K562 (cell line): ENCODE measurements around the gene TESMIN. TPM values are rescaled to one million over a fixed set of nuclear protein-coding genes. Genes with fewer than 3 reads are reported as not detected.

Experiments
- BCLAF1 ChIP-seq, 2 experiments: fragments of 450-650 bp in 1 of 2; IDR thresholded peaks; 2 replicates each; pipeline ENCODE4 v1.6.1; 2011 to 2017; ENCODE audit warnings: low read depth in 2 of 2, antibody characterized with exemption in 1 of 2, borderline replicate concordance in 1 of 2, low read length in 1 of 2, mild to moderate bottlenecking in 1 of 2, mixed read lengths in 1 of 2; ENCODE audit not compliant: control insufficient read depth in 1 of 2
- CBX5 ChIP-seq: IDR thresholded peaks from 2 replicates; pipeline ENCODE4 v1.6.1; 2014; ENCODE audit warnings: low read depth, borderline replicate concordance
- CHAMP1 ChIP-seq: fragments of 450-650 bp; IDR thresholded peaks from 2 replicates; pipeline ENCODE4 v1.6.1; 2016; ENCODE audit warnings: mild to moderate bottlenecking
- CREB1 ChIP-seq, 2 experiments: sonication (generic) in 1 of 2; formaldehyde crosslinking in 1 of 2; IDR thresholded peaks; 2 replicates each; pipeline versions ENCODE4 v1.6.1 to v1.8.0; 2012 to 2022; ENCODE audit warnings: inconsistent platforms in 1 of 2, mild to moderate bottlenecking in 1 of 2, missing genetic modification reagents in 1 of 2, moderate library complexity in 1 of 2
- E4F1 ChIP-seq: fragments of 250-450 bp; sonication (Bioruptor Pico); IDR thresholded peaks from 2 replicates; pipeline ENCODE4 v1.5.0; 2021; ENCODE audit warnings: mild to moderate bottlenecking, borderline replicate concordance
- ETV6 ChIP-seq, 3 experiments: fragments of 150-350 bp in 1 of 3; sonication (generic) in 1 of 3; formaldehyde crosslinking in 1 of 3; IDR thresholded peaks; 2 replicates each; pipeline versions ENCODE4 v1.6.1 to v1.8.0; 2014 to 2022; ENCODE audit warnings: borderline replicate concordance in 2 of 3, low read depth in 2 of 3, antibody characterized with exemption in 1 of 3, low read length in 1 of 3, mild to moderate bottlenecking in 1 of 3, missing genetic modification reagents in 1 of 3
- FUS ChIP-seq: fragments of 200-400 bp; formaldehyde crosslinking; optimal IDR thresholded peaks from 2 replicates; pipeline ENCODE3; 2017; ENCODE audit warnings: low read depth, low read length
- GABPB2 ChIP-seq: fragments of 250-450 bp; sonication (Bioruptor Pico); conservative IDR thresholded peaks from 2 replicates; pipeline ENCODE4 v1.5.1; 2021; ENCODE audit warnings: mild to moderate bottlenecking
- GATAD2B ChIP-seq: fragments of 450-650 bp; IDR thresholded peaks from 2 replicates; pipeline ENCODE4 v1.6.1; 2017; ENCODE audit warnings: mild to moderate bottlenecking, borderline replicate concordance
- HDAC1 ChIP-seq, 2 experiments: fragments of 450-650 bp; IDR thresholded peaks; 2 replicates each; pipeline ENCODE4 v1.6.1; 2016 to 2017; ENCODE audit warnings: inconsistent platforms in 1 of 2, mild to moderate bottlenecking in 1 of 2, moderate library complexity in 1 of 2
- L3MBTL2 ChIP-seq: fragments of 450-650 bp; IDR thresholded peaks from 2 replicates; pipeline ENCODE4 v1.6.1; 2016; ENCODE audit warnings: mild to moderate bottlenecking, moderate library complexity
- MXD1 ChIP-seq: fragments of 250-450 bp; sonication (Bioruptor Pico); IDR thresholded peaks from 2 replicates; pipeline ENCODE4 v1.8.0; 2021; ENCODE audit warnings: borderline replicate concordance, mild to moderate bottlenecking, moderate library complexity; ENCODE audit not compliant: poor library complexity, severe bottlenecking
- PHB ChIP-seq: fragments of 250-450 bp; sonication (Bioruptor Pico); IDR thresholded peaks from 2 replicates; pipeline ENCODE4 v1.5.0; 2021
- RBM22 ChIP-seq: fragments of 200-400 bp; formaldehyde crosslinking; IDR thresholded peaks from 2 replicates; pipeline ENCODE4 v1.6.1; 2018; ENCODE audit warnings: low read length, low read depth; ENCODE audit not compliant: poor library complexity, severe bottlenecking
- TGIF2 ChIP-seq: sonication (generic); formaldehyde crosslinking; IDR thresholded peaks from 2 replicates; pipeline ENCODE4 v1.8.1; 2022; ENCODE audit warnings: mild to moderate bottlenecking, missing genetic modification reagents, moderate library complexity
- TRIM24 ChIP-seq, 2 experiments: fragments of 450-650 bp; IDR thresholded peaks; 2 replicates each; pipeline ENCODE4 v1.6.1; 2016
- XRCC5 ChIP-seq: fragments of 200-400 bp; formaldehyde crosslinking; IDR thresholded peaks from 2 replicates; pipeline ENCODE4 v1.6.1; 2017; ENCODE audit warnings: low read depth, mild to moderate bottlenecking, low read length
- polyA plus RNA-seq, 8 experiments: library from polyadenylated mRNA; depleted of rRNA in 4 of 8; stranded (reverse) in 5 of 8; unstranded in 3 of 8; fragments of >200 nt; fragmentation: Nextera tagmentation in 2 of 8; fragmentation: Illumina TruSeq in 1 of 8; extraction: Ambion mirVana in 2 of 8; extraction: Trizol in 1 of 8; gene quantifications; 2 replicates each; pipeline versions ENCODE4 v1.2.1 to v1.2.3, GENCODE V29; 2011 to 2014; ENCODE audit warnings: inconsistent platforms in 1 of 8, missing spikeins in 1 of 8
- total RNA-seq, 7 experiments: library from RNA; depleted of rRNA in 6 of 7; stranded (reverse); fragments of >200 nt in 6 of 7; fragmentation: Illumina TruSeq in 2 of 7; extraction: Trizol in 2 of 7; gene quantifications; 2 replicates each; pipeline versions ENCODE4 v1.2.1 to v1.2.3, GENCODE V29; 2011 to 2021; ENCODE audit warnings: low replicate concordance in 1 of 7

The TESMIN gene
- total and polyA plus RNA-seq, 9 of the 15 experiments (the other 6 are each of a cell fraction or from before 2014, with no cell fraction given), result 8.9 to 50.5 (median 15.0) TPM

GRCh38 chr11:68684385-68685356 is 66.6 kb downstream of the TESMIN start, which contains the start of gene GAL (continued):
- TF ChIP-seq E4F1 (CRISPR knock-in tag) (no peak), FUS (peak; percentile 40), RBM22 (peak; percentile 14), ETV6 (IDR thresholded peaks at IDR 0.05; ENCODE audit: borderline replicate concordance in 1 of 2, low read depth in 2 of 2, low read length in 1 of 2) (no peak), ETV6 (CRISPR knock-in tag; IDR thresholded peaks at IDR 0.05; ENCODE audit: borderline replicate concordance) (no peak), GATAD2B (peak; percentile 87), HDAC1 (IDR thresholded peaks at IDR 0.05) (peak; percentile 41 to 52; a peak in 1 of 4 replicates), PHB (CRISPR knock-in tag) (no peak), CHAMP1 (no peak), CBX5 (no peak), BCLAF1 (IDR thresholded peaks at IDR 0.05; ENCODE audit: borderline replicate concordance in 1 of 2, control insufficient read depth in 1 of 2, low read depth in 2 of 2, low read length in 1 of 2) (no peak), L3MBTL2 (peak; percentile 89), TGIF2 (CRISPR knock-in tag) (0 out of 2 replicates have a peak, but pooled peaks have one; percentile 13), MXD1 (CRISPR knock-in tag) (no peak), CREB1 (IDR thresholded peaks at IDR 0.05) (peak; percentile 83), CREB1 (CRISPR knock-in tag; IDR thresholded peaks at IDR 0.05) (no peak), TRIM24 (IDR thresholded peaks at IDR 0.05) (no peak), XRCC5 (no peak), GABPB2 (no peak)
